Renal pelvis (tissue), 4 donors: ENCODE measurements around the gene HEATR5A. TPM values are rescaled to one million over a fixed set of nuclear protein-coding genes. Genes with fewer than 3 reads are reported as not detected.
"Not testable (repeated sequence)": the region's sequence is repeated elsewhere in the genome, so short reads cannot be mapped to it uniquely, and the experiment has no call there.

Source experiments
- DNase-seq: peaks from one replicate; pipeline ENCODE4 v3.0.0-alpha.2; 2013
- polyA plus RNA-seq, 3 donors: library from polyadenylated mRNA; unstranded; fragments of 120-200 nt; gene quantifications; one replicate each; pipeline ENCODE4 v1.2.1, GENCODE V29; 2013; ENCODE audit not compliant: insufficient read length in 3 of 3

The HEATR5A gene
- polyA plus RNA-seq, 3 donors, result 14.3 to 22.1 (median 17.2) TPM

DNA sequence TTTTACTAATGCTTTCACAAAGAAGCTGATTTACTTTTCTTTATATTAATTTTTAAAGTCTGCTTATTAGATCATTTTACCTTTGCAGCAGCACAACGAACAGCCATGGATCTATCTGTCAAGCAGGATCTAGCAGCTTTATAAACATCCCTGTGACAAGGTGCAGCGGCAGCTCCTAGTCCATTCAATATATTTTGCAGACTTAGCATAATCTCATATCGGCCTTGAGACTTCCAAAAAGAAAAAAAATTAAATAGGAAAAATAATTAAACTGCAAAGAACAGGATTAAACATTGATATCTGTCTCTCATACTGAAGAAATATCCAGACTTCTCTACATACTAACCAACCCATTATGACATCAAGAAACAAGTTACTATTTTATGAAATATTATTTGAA is 25.2 kb downstream of the HEATR5A start:
- DNase-seq, result no peak

DNA sequence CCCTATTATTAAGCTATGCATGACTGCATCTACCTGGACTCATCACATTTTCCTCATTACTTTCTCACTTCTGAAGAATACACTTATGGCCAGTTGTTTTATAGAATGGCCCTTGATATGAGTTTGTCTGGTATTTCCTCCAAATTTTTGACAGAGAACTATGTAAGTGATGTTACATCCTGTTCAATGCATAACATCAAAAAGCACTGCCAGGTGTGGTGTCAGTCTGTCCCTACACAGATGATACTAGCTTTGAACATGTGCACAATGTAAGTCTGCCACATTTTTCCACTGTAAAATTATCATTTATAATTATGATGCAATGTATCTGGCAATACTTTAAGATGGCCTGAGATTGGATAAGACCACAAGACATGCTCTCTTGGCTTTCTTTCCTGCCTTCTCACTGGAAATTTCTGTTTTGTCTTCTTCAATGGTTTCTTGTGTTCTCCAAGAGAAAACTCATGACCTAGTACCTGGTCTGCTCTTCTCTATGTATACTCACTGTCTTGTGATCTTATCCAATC is 28.3 kb downstream of the HEATR5A start:
- DNase-seq, result no peak

DNA sequence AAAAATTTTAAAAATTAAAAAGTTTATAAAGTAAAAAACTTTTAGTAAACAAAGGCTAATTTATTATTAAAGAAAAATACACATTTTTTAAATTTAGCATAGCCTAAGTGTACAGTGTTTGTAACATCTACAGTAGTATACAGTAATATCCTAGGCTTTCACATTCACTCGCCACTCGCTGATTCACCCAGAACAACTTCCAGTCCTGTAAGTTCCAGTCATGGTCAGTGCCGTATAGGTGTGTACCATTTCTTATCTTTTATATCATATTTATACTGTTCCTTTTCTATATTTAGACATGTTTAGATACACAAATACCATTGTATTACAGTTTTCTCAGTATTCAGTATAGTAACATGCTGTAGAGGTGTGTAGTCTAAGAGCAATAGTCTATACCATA is 28.9 kb downstream of the HEATR5A start:
- no peak for DNase-seq

DNA sequence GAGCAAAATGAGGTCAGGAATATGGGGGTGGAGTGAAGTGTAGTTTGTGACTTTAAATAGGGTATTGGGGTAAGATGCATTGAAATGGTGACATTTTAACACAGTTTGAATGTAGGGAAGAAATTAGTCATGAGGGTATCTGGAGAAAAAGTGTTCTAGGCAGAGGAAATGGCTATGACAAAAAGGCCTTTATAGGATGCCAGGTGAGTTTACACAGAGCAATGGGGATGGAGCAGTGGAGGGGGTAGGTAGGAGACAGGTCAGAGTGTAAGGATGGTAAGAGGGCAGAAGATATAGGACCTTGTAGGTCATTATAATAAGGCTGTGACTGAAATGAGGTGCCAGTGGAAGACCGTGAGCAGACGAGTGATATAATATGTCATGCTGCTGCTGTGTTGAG is 30.4 kb downstream of the HEATR5A start:
- no peak for DNase-seq

DNA sequence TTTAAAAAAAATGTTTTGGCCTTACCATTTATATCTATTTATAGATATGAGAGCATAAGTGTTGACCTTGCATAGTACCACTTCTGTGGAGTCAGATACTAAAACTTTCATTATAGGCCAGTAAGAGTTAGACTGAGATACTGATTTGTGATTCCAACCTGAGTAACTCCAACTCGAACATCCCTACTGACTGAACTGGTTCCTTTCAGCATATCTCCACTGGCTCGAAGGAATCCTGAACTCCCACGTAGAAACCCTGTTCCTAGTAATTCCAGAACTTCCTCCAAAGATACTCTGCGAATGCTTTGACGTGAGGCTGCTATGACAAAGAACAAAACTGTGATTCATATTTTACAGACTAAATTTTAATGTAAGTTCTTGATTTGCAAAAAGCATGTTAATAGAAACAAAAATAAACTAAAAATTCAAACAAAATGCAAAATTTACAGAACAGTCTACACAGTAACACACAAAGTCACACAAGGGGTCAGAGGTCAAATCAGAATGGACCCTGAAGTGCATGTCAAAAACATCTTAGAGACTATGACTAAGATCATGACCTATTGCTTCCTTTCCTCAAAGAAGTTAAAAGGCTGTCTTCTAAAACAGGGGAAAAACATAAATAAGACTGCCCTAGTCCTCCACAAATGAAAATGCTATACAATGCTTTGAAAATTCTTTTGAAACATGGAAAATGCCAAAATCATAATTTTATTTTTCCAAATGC is 31.5 kb downstream of the HEATR5A start:
- peak; percentile 4 for DNase-seq

DNA sequence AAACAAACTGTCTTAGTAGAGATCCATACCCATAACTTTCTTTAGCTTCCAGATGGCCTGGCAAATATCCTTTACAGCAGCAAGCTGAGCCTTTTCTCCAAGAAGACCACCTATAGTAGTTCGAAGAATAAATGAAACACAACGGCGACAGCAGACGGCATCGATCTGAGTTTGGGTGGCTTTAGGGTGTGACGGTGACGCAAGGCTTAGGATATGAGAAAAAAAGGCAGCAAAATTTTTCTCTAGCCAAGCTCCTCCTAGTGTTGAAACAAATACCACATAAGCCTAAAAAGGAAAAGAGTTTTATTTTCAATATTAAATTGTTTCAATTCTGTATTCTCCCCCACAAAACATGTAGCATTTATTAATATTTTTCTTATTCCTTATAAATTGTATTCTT is 33.3 kb downstream of the HEATR5A start:
- DNase-seq, result no peak

DNA sequence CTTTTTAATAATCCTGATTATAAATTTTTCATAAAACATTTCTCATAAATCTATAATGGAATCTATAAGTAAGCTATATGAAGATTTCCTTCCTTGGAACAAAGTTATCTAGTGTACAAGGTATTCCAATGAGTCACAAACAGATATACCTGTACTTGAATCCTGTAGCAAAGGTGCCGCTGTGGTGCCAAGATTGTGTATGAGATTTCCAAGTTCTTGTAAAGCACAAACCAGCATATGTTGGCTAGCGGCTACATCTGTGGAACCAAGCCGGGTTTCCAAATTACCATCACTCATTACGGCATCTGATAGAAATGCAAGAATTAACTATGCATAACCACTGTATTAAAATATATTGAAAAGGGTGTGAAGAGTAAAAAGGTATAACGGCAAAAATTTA is 34.1 kb downstream of the HEATR5A start:
- DNase-seq, result no peak

DNA sequence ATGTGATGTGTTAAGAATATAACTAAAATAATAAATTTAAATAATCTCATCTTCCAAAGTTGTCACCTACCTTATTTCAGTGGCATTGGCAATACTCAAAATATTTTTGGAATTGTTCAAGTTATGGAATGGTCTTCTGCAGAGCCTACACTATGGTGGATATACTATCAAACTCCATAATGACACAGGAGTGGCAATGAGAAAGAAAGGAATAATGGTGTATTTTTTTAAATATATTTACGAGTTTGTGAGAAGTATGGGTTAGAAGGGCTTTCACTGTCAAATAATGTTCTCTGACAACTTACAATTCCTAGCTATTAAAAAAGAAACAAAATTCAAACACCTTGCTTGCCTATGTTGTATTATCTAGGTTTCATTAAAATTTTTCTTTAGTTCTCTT is 38.1 kb downstream of the HEATR5A start:
- DNase-seq, result no peak

DNA sequence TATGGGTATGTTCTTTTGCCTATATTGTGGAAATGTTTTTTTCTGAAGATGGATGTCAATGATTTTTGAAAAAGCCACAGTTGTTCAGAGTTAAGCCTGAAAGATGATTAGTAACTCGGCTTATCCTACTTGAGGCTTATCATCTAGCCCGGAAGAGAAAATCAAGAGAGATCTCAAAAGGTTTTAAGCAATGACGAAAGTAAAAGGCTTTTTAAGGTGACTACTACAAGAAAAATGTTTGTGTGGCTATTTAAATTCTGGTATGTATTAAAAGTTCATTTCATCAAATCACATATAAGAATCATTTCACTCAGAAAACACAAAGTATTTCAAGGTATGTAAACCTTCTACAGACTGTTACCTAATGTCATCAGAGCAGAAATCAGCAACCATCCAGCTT is 40.2 kb downstream of the HEATR5A start:
- no peak for DNase-seq

DNA sequence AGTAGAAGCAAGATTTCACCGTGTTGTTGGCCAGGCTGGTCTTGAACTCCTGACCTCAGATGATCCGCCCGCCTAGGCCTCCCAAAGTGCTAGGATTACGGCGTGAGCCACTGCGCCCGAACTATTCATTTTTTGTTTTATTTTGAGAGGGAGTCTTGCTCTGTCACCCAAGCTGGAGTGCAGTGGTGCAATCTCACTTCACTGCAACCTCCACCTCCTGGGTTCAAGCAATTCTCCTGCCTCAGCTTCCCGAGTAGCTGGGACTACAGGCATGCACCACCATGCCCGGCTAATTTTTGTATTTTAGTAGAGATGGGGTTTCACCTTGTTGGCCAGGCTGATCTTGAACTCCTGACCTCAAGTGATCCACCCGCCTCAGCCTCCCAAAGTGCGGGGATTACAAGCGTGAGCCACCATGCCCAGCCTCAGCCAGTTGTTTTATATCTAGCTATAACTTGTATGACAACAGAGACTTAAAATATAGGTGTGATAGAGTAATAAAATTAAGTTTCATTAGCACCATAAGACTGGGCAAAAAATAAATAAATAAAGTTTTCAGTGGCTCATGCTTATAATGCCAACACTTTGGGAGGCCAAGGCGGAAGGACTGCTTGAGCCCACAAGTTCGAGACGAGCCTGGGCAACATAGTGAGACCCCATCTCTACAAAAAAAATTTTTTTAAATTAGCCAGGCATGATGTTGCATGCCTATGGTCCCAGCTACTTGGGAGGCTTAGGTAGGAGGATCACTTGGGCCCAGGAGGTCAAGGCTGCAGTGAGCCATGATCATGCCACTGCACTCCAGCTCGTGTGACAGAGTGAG is 41.0 kb downstream of the HEATR5A start:
- DNase-seq, result not testable (repeated sequence)

DNA sequence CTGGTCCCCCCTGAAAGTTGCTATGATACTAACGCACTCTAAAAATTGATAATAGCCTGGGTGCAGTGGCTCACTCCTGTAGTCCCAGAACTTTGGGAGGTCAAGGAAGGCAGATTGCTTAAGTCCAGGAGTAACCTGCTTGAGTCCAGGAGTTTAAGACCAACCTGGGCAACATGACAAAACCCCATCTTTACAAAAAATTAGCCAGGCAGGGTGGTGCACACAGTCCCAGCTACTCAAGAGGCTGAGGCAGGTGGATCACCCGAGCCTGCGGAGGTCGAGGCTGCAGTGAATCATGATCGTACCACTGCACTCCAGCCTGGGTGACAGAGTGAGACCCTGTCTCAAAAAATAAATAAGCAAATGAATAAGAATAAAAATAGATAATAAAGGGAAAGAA is 42.9 kb downstream of the HEATR5A start:
- DNase-seq, result no peak

DNA sequence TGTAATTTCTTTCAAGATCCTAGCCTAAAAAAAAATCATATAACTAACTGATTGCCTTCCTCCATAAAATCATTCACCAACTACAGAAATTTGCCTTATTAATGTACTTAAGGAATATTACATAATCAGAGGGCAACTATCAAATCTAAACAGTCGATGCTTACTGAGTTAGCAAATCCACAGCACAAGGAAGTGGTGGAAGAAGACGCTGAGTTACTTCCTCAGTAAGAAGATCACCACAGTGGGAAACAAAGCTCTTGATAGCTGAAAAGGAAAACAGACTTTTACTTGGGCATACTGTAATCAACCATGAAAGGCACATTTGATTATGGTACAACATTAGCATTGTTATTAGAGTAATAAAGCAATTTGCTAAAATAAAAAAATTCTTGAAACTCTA is 48.7 kb downstream of the HEATR5A start:
- no peak for DNase-seq

DNA sequence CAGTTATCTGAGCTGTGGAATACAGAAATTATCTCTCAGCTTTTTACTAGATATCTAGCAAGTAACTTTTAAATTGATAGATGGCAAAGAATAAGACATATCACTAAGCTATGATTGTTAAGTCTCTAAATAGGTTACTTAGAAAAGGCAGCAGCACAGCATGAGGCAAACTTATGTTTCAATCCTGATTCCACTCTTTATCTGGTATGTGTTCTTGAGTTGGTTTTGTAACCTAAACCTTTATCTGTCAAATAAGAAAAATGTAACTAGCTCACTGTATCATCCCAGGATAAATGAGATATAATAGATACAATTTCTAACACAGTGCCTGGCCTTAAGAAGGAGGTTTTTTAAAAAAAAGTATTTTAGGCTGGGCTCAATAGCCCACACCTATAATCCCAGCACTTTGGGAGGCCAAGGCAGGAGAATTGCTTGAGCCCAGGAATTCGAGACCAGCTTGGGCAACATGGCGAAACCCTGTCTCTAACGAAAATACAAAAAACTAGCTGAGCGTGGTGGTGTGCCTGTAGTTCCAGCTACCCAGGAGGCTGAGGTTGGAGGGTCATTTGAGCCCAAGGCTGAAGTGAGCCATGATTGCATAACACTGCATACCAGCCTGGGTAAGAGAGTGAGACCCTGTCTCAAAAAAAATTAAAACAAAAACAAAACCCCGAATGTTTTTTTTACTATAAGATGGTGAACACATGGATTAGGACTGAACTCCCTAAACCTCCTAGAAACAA is 56.8 kb downstream of the HEATR5A start:
- no peak for DNase-seq

DNA sequence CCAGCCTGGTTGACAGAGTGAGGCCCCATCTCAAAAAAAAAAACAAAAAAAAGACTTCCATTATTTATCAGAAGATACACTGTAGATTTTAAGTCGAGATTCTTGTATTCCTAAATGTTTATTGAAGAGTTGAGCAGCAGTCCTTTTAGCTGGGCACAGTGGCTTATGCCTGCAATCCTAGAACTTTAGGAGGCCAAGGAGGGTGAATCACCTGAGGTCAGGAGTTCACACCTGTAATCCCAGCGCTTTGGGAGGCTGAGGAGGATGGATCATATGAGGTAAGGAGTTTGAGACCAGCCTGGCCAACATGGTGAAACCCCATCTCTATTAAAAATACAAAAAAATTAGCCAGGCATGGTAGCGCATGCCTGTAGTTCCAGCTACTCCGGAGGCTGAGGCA is 57.6 kb downstream of the HEATR5A start:
- no peak for DNase-seq

DNA sequence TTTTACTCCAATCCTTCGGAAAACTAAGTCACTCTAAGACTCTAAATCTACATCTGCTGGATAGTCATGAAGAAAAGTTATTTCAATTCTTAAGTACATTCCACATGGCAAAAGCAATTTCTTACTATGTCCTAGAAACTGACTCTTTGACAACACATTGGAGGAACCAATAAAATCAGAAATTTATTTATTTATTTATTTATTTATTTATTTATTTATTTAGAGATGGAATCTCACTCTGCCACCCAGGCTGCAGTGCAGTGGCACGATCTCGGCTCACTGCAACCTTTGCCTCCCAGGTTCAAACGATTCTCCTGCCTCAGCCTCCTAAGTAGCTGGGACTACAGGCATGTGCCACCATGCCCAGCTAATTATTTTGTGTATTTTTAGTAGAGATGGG is 58.6 kb downstream of the HEATR5A start:
- DNase-seq, result not testable (repeated sequence)

DNA sequence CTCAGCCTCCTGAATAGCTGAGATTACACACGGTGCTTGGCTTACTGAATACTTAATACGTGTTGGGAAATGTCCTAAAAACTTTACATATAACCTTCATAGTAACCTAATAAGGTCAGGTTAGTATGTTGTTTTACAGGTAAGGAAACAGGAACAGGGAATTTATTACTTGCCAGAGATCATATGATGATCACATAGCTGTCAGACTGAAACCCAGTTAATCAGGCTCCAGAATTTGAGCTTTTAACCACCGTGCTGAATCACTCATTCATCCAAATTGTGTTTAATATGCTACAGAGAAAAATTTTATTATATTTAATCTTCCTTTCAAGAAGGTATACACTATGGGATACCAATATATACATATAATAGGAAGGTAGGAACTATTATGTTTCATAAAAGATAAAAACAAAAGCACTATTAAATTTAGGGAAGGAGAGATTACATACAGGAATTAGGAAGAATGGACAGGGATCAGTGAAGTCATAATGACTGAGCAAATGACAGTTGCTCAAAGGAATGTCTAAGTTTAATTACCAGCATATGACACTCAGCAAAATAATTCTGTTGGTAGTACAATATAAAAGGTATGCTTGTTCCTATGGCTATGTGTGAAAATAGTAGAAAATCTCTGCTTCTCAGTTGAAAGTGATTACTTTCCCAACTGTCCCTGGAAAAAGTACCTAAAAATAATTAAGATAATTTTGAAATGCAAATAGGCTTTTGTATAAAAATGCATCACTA is 59.3 kb downstream of the HEATR5A start:
- no peak for DNase-seq

DNA sequence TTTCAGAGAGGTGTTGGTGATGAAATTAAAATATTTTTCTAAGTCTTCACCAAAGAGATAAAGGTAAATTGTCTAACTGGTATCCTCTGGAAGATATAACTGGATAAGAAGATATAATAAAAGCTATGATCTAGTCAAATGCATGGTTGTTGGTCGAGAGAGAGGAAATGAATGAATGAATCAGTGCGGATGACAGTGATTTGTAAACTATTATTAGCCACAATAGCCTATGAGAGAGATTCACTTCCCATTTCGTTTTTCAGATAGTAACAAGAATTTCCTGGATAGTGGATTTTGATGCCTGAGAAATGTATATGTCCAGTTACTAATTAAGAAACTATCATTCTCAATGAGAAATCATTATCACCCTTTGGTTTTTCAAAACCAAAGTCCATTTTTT is 63.1 kb downstream of the HEATR5A start:
- DNase-seq, result no peak

DNA sequence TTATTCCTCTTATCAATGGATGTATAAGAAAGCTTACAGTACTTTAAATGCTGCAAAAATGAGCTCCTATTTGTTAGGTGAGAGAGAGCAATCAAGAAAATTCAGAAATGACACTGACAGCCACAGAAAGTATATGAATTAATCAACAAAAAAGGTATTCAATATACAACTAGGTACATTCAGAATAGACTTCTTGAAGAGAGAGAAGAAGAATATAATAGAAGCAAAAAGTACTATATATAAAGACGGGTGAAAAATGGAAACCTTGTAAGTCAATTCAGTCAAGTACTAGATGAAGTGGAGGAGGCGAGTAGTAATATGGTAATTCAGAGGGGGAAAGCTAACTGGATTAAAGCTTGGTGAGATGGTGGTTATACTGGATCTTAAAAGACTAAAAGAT is 74.3 kb downstream of the HEATR5A start:
- no peak for DNase-seq

DNA sequence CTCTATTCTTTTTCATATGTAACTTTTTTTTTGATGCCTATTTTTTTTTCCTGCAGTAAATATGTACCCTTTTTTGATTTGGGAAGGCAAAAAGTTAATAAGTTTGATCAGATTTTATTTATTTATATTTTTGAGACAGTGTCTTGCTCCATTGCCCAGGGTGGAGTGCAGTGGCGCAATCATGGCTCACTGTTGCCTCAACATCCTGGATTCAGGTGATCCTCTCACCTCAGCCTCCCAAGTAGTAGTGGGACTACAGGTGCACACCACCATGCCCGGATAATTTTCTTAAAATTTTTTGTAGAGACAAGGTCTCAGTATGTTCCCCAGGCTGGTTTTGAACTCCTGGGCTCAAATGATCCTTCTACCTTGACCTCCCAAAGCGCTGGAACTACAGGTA is 79.1 kb downstream of the HEATR5A start:
- no peak for DNase-seq

DNA sequence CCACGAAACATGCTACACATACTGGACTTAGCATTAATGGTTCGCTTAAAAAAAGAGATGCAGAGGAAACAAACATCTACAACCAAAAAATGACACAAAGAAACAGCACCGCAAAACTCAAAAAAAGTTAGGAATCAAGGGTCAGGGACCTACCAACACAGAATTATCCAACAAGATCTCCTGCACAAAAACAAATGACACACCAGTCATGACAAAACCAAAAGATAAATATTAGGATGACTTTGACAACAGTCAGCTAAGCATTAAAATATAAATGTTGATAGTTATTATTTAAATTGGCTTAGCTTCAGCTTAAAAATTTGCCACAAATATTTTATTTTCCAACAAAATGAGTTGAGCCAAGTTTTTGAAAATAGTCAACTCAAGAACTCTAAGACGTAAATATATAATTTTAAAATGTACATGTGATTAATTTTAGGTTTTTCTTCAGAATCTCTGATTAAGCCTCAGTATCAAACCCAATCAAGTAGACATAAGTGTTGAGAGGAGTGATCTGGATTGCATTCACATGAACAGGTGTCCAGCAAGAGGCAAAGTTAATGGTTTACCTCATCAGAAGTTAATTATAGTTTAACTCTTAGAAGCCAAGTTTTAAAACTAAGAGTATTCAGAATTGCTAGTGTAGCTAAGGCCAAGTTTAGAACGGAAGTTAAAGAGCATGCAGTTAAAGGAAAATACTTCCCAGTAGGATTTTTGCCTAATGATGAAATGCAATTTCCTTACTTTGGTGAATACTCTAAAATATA is 79.9 kb downstream of the HEATR5A start:
- no peak for DNase-seq

DNA sequence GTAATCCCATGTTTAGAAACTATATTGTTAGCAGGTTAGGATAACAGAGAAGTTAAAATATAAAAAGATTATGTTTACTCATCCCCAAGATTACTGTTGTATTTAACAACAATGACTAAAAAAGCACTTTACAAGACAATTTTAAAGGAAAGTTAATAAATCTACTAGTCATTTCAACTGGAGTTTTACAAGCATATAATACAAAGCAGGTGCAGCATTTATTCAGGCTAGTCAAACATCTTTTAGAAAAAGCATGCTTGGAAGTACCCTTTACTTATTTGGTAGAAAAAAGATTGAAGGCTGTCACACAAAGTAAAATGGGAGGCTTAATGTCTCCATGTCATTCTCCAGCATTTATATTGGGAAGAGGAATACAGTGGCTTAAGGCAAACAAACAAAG is 80.6 kb downstream of the HEATR5A start:
- no peak for DNase-seq
